ENCODE measurements around the gene RCOR3. TPM values are rescaled to one million over a fixed set of nuclear protein-coding genes. Genes with fewer than 3 reads are reported as not detected.

Gene RCOR3
- total RNA-seq, 4 donors from 2014 or later = 49.3 to 77.8 (median 57.6) TPM

GRCh38 chr1:211231873-211232272, 27.3 kb upstream of the RCOR3 start:
- no peak for TF ChIP-seq CTCF (IDR thresholded peaks at IDR 0.05; ENCODE audit: low read depth)

- TF ChIP-seq CTCF (IDR thresholded peaks at IDR 0.05; ENCODE audit: low read depth) = no peak
Observed at GRCh38 chr1:211236633-211237320, 22.4 kb upstream of the RCOR3 start.

- TF ChIP-seq CTCF (IDR thresholded peaks at IDR 0.05; ENCODE audit: low read depth) = no peak
Observed at GRCh38 chr1:211237579-211237978, 21.6 kb upstream of the RCOR3 start.

DNA sequence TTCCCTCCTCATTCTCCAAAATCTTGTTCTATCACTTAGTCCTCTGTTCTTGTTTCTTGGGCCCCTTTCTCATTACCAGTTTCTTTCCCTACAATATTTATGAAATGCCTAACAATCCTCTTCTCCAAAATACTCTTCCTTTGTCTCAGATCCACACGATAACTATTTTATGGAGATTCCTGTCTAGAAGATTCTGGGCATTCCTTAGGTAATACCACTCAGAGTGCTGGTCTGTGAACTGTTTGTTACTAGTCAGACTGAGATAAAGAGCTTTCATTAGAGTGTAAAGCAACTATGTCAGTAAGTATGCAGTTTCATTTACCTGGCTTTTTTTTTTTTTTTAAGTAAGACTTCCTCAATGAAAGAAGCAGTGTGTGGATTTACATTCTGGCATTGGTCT, 18.1 kb upstream of the RCOR3 start:
- no peak for TF ChIP-seq CTCF (IDR thresholded peaks at IDR 0.05; ENCODE audit: low read depth)

DNA sequence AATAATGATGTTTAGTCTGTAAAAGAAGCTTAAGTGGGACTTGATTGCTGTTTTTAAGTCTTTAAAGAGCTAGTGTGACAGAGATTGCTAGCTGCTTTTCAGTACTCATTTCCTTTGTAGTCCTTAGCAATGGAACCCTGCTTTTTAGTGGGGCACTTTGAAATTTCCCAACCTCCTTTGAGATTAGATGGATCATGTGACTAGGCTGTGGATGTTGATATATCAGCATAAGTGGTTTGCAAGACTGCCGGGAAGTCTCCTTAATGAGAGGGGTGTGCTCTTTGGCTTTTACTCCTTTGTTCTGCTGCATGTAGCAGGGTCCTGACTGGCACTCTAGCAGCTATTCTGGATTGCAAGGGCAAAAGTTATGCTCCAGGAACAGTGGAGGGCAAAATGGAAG, 11.2 kb upstream of the RCOR3 start:
- TF ChIP-seq CTCF (IDR thresholded peaks at IDR 0.05; ENCODE audit: low read depth) = no peak

- no peak for TF ChIP-seq CTCF (IDR thresholded peaks at IDR 0.05; ENCODE audit: low read depth)
Observed at GRCh38 chr1:211257826-211258225, 1.3 kb upstream of the RCOR3 start.

DNA sequence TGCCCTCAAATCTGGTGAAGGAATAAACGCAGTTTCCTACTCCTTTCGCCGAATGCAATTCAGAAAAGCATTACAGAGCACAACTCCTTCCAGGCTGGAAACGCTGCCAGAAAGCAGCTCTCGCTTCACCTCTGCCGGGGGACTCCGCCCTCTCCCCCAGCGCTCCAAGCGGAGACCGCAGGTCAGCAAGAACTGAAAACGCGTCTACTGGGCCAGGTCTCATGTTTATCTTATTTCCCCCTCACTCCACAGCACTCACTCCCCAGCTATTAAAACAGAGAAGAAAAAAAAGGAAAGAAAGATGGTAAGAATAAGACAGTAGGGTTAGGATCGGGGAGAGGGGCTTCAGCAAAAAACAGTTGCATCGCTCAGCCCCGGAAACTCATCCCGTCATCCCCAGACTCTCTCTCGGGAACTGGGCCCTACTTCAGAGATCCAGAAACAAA, 833 bp upstream of the RCOR3 start:
- TF ChIP-seq CTCF (IDR thresholded peaks at IDR 0.05; ENCODE audit: low read depth) = no peak
